ENCODE results near the gene GPN3. TPM values are rescaled to one million over a fixed set of nuclear protein-coding genes. Genes with fewer than 3 reads are reported as not detected.

Gene GPN3
- total RNA-seq, 4 donors from 2014 or later = 18.5 to 39.0 (median 25.9) TPM

DNA sequence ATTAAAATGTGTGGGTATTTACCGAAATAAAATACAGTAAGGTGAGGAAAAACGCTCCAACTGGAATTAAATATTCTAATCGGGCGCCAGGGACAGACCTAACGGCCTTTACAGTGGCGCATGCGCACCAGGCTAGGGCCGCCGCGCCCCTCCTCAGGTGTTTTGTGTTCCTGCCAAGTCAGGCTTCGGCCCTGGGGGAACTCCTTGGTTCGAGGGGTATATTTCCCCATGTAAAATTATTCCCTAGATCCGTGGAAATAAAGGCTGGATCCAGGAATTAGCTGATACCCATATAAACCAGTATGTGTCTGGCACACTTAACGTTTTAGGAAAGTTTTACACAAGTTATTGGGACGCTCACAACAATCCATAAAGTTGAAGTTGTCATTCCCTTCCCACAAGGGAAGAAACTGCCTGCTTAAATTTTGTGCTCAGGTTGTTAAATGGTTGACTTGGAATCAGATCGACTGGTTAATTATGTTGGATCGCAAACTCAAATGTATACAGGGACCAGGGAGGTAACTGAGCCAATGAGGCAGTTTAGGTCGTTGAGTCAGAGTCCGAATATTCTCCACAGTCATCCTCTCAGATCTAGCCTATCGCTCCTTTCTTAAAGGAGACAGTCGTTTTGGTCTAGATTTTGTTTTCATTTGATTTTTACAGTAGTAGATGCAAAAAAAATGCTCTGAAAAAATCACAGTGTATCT, 63.9 kb downstream of the GPN3 start:
- peak overlapping the region; percentile 88 to 92 (median 90) for H3K27ac ChIP-seq (replicated peaks in 1 of 4)
- H3K9me3 ChIP-seq = no peaks in the 10 kb centered on the region
- peaks cover 0 to 18% (median 12%) of the 10 kb centered on the region in 4 donors for H3K36me3 ChIP-seq
- H3K4me1 ChIP-seq = peaks cover 10 to 36% (median 27%) of the 10 kb centered on the region in 4 donors
- 20% methylated on average over 21 of the region's 21 CpGs for WGBS
- peak in 1 of 2 donors; percentile 7 for TF ChIP-seq POLR2AphosphoS5 (IDR thresholded peaks at IDR 0.05)
- no peak for TF ChIP-seq POLR2A (IDR thresholded peaks at IDR 0.05; ENCODE audit: low read depth)
- peak overlapping the region; percentile 80 to 97 (median 90) for H3K4me3 ChIP-seq
- intact Hi-C loops (cut with DNase I) = no loop called here
- DNase-seq (ENCODE audit: extremely low spot score) = no peak
- H3K27me3 ChIP-seq = no peaks in the 10 kb centered on the region

DNA sequence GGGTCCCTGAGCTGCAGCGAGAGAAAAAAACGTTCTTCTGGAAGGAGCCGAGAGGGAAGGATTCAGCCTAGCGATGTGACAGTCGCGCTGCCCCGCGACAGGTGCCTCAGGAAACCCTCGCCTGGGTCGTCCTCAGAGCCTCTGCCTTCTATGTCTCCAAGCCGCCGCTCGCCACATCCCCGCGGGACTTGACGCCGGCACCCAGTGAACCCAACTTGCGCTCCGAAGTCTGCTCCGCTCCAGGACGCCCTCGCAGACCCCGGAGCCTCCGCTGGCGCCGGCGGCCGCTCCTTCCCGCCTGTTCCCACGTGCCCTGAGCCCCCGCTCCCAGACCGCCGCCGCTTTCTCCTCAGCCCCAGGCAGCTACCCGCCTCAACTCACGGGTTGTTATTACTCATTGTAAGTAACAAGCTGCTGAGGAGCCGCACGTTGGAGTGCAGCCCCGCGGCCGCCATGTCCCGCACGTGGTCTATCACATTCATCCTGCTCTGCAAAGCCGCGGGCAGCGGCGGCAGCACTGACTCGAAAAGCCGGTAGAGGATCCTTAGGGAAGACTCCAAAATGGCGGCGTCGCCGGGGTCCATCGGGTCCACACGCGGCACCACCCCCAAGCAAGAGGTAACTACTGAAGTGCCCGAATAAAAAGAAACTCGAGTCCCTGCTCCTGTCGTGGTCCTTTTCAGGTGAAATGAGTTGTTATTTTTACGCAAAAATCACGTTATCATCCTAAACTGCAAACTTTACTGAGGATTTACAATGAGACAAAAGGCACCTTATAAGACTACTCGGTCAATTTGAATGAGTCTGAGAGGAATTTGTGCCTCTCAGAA, 64.7 kb downstream of the GPN3 start, which contains the start of gene ANAPC7:
Gene ANAPC7 (minus strand): TSS at position 563 of the 830 bp plus-strand sequence. CDS start 81 bp downstream, at position 482.
- H3K36me3 ChIP-seq = peaks cover 0 to 25% (median 13%) of the 10 kb centered on the region in 4 donors
- intact Hi-C loops (cut with DNase I) = no loop called here

More for the DNA sequence above, 64.7 kb downstream of the GPN3 start, which contains the start of gene ANAPC7:
- Histone ChIP-seq H3K4me3 (peak within 1 kb of the TSS; percentile 80 to 97 (median 90)), H3K9me3 (no peaks in the 10 kb centered on the region), H3K4me1 (peaks cover 10 to 36% (median 27%) of the 10 kb centered on the region in 4 donors), H3K27me3 (no peaks in the 10 kb centered on the region), H3K27ac (replicated peaks in 1 of 4) (peak within 1 kb of the TSS; percentile 88 to 92 (median 90))
- TF ChIP-seq EP300 (IDR thresholded peaks at IDR 0.05) = no peak
- TF ChIP-seq POLR2AphosphoS5 (IDR thresholded peaks at IDR 0.05) = peak; percentile 74 to 75
- no peak for TF ChIP-seq POLR2A (IDR thresholded peaks at IDR 0.05; ENCODE audit: low read depth)
- TF ChIP-seq, protein P1, sequence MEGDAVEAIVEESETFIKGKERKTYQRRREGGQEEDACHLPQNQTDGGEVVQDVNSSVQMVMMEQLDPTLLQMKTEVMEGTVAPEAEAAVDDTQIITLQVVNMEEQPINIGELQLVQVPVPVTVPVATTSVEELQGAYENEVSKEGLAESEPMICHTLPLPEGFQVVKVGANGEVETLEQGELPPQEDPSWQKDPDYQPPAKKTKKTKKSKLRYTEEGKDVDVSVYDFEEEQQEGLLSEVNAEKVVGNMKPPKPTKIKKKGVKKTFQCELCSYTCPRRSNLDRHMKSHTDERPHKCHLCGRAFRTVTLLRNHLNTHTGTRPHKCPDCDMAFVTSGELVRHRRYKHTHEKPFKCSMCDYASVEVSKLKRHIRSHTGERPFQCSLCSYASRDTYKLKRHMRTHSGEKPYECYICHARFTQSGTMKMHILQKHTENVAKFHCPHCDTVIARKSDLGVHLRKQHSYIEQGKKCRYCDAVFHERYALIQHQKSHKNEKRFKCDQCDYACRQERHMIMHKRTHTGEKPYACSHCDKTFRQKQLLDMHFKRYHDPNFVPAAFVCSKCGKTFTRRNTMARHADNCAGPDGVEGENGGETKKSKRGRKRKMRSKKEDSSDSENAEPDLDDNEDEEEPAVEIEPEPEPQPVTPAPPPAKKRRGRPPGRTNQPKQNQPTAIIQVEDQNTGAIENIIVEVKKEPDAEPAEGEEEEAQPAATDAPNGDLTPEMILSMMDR (IDR thresholded peaks at IDR 0.05) = peak in 1 of 3 experiments; percentile 26
- DNase-seq (ENCODE audit: extremely low spot score) = peak; percentile 97
- WGBS = under 1% methylated on average over 53 of the region's 62 CpGs

Small RNAs within 50 kb of the gene (small RNA-seq; reads per million reads assigned to genes)
- 0 reads per million in 3 donors for gene RF00278

Other genes starting within 250 kb of the GPN3 start
- 100 to 1,000 TPM; 170 to 231 (median 177) TPM for gene ATP2A2, start 187.0 kb downstream of the GPN3 start, total RNA-seq
- 10 to 100 TPM; 32.5 to 35.0 (median 33.2) TPM for gene ANAPC7, start 64.5 kb downstream of the GPN3 start, total RNA-seq
- 100 to 1,000 TPM; 227 to 363 (median 257) TPM for gene ARPC3, start 17.9 kb downstream of the GPN3 start, total RNA-seq
- 10 to 100 TPM in 1 of 4 donors, 1 to 10 TPM in 3; 6.2 to 10.4 (median 8.0) TPM for gene FAM216A, start 588 bp upstream of the GPN3 start, total RNA-seq
- 100 to 1,000 TPM; 126 to 166 (median 156) TPM for gene VPS29, start 33.9 kb upstream of the GPN3 start, total RNA-seq
- gene RAD9B, start 34.1 kb upstream of the GPN3 start, total RNA-seq = 1 to 10 TPM in 3 of 4 donors, under 1 TPM in 1; 0.98 to 5.0 (median 2.0) TPM
- 10 to 100 TPM; 36.6 to 55.6 (median 53.2) TPM for gene PPTC7, start 115.1 kb upstream of the GPN3 start, total RNA-seq
- 10 to 100 TPM; 17.4 to 26.2 (median 21.4) TPM for gene TCTN1, start 145.9 kb upstream of the GPN3 start, total RNA-seq
- 1 to 10 TPM; 5.4 to 8.9 (median 7.1) TPM for gene HVCN1, start 220.9 kb upstream of the GPN3 start, total RNA-seq

Measured in esophagus muscularis mucosa (tissue), 4 donors.